ENCODE results near the gene SYTL2. TPM values are rescaled to one million over a fixed set of nuclear protein-coding genes. Genes with fewer than 3 reads are reported as not detected.
"Not testable (repeated sequence)": the region's sequence is repeated elsewhere in the genome, so short reads cannot be mapped to it uniquely, and the experiment has no call there.

SYTL2 gene
- total RNA-seq, 2 experiments from 2014 or later = 8.1 to 9.3 TPM

- POLR2A ChIA-PET, CTCF ChIA-PET: not testable (repeated sequence)
Observed at GRCh38 chr11:85670949-85671663, 139.8 kb downstream of the SYTL2 start.

GRCh38 chr11:85668157-85668556 lies 142.8 kb downstream of the SYTL2 start:
- POLR2A ChIA-PET = no interaction called here
- CTCF ChIA-PET = interaction anchor here (0.9 to 1.6 kb wide), 3 partner anchors 12 to 751 kb away, joined by 3 to 4 read pairs (median 3); no protein-coding TSS in a partner anchor

GRCh38 chr11:85666687-85667086 lies 144.3 kb downstream of the SYTL2 start:
- ChIA-PET CTCF (no interaction called here), POLR2A (no interaction called here)

DNA sequence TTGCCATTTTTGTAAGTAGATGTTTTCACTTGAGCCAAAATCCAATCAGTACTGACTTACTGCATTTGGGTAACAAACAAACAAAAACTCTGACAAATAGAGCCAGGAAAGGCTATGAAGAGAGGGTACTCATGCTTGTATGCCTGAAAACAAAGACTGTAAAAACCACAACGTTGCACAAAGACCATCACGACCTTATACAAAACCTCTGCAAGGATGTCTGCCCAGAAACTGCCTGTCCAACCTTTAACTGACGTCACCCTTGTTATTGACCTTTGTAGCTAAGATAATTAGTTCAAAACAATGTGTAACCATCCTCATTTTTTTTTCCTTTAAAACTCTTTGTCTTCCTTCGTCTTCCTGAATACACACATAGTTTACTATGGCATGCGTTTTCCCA lies 145.2 kb downstream of the SYTL2 start:
- POLR2A ChIA-PET = no interaction called here
- CTCF ChIA-PET = no interaction called here

DNA sequence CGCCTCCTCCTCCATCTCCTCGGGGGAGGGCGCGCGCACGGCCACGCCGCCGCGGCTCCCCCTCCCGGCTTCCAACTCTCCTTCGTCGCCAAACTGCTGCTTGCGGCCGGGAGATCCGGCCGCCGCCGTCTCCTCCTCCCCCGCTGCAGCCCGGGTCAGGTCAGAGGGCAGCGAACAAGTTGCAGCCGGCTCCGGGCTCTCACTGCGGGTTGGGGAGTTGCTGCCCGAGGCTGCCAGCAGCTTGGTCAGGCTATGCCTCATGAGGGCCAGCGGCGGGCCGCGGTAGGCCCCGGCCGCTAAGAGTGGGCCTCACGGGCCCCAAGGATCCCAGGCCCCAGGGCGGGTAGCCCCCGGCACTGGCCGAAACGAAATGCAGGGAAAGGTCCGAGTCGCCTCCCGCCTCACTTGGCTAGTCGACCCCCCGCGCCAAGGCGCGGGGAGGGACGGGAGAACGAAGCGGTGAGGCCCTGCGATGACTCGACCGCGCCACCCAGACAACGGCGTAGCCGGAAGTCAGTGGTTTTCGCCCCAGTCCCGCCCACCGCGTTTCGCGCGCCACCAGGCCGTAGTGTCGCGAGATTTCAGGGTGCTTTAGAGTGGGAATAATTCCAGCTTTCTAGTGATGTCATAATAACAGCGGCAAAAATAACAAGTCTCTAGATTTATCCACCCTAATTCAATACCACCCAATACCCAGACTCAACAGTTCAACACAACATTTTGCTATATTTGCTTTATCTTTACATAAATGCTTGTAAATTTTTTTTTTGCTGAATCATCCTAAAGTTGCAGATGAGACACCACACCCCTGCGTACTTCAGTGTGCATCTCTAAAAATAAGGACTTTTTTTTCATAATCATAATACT lies 146.1 kb downstream of the SYTL2 start, which contains the start of gene CREBZF:
Gene CREBZF (minus strand): TSS at position 515 of the 867 bp plus-strand sequence. CDS start 254 bp downstream, at position 261.
- CTCF ChIA-PET = interaction anchor here (1.8 kb wide), 1 partner anchor 16 kb away, joined by 8 read pairs; no protein-coding TSS in a partner anchor
- POLR2A ChIA-PET = interaction anchor here (0.6 to 2.1 kb wide), 7 partner anchors 13 to 144 kb away, joined by 3 to 13 read pairs (median 3); partner anchors contain the start of genes TMEM126A and TMEM126B

DNA sequence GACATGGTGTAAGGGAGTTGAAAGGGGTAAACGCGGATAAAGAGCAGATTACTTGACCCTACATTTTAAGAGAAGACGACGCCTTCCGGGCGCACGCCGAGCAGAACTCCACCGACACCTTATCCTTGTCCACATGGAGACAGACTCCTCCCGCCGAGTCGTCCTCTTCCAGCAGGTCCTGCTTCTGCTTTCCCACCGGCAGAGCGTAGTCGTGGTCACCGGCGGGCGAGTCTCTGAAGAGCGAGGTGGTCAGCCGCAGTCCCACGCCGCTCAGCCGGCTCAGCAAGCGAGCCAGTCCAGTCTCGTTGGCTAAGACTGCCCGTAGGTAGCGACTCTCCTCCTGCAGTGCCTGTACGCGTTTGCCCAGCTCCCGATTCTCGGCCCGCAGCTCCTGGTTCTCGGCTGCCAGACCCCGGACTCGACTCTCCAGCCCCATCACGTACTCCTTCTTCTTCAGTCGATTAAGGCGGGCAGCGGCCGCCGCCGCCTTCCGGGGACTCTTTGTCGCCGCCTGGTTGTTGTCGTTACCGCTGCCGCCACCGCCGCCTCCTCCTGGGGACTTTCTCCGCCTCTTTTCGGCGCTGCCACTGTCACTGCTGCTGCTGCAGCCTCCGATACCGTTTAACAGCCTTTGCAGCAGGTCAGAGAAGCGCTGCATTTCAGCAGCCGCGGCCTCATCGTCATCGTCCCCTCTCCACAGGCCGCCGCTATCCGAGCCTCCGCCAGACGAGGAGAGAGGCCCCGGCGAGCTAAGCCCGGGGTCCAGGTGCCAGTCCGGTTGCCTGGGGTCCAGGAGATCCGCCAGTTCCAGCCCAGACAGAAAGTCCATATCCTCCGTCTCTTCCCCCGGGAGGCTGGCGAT lies 147.0 kb downstream of the SYTL2 start:
- POLR2A ChIA-PET = interaction anchor here (0.9 to 2.1 kb wide), 4 partner anchors 15 to 145 kb away, joined by 3 to 13 read pairs (median 4); partner anchors contain the start of genes TMEM126A and TMEM126B
- CTCF ChIA-PET = interaction anchor here (0.8 to 1.8 kb wide), 3 partner anchors 10 to 28 kb away, joined by 3 to 8 read pairs (median 4); no protein-coding TSS in a partner anchor

DNA sequence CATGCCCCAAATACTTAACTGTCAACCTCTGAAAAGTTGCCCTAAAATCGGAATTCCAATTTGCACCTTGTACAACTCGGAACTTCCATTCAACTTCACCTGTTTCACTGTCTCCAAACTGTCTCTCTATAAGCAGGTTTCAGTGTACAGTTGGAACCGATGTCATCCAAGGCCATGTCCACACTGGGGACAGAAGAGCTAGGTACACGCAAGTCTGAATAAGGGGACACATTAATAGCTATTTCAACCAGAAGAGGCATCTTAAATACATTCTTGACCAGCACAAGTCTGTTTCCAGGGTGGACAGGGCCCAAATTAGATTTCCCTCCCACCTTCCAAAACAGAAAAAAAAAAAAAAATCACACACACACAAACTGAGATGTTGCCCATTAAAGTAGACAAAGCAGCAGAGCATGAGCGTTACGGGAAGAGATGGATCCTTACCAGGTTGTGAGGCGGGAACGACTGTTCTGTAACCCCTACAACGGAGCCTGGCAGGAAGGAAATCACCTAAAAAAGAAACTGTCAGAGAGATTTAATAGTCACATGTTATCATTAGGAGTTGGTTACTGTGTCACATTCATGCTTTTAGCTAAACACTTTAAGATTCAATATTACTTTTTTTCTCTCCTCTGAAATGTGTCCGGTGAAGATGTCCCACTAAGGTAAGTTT lies 147.7 kb downstream of the SYTL2 start:
- ChIA-PET POLR2A (interaction anchor here (0.7 to 2.1 kb wide), 4 partner anchors 14 to 154 kb away, joined by 3 to 13 read pairs (median 3); partner anchors contain the start of gene TMEM126A), CTCF (interaction anchor here (0.8 to 1.8 kb wide), 4 partner anchors 10 to 191 kb away, joined by 3 to 8 read pairs (median 4); partner anchors contain the start of gene CCDC83)

DNA sequence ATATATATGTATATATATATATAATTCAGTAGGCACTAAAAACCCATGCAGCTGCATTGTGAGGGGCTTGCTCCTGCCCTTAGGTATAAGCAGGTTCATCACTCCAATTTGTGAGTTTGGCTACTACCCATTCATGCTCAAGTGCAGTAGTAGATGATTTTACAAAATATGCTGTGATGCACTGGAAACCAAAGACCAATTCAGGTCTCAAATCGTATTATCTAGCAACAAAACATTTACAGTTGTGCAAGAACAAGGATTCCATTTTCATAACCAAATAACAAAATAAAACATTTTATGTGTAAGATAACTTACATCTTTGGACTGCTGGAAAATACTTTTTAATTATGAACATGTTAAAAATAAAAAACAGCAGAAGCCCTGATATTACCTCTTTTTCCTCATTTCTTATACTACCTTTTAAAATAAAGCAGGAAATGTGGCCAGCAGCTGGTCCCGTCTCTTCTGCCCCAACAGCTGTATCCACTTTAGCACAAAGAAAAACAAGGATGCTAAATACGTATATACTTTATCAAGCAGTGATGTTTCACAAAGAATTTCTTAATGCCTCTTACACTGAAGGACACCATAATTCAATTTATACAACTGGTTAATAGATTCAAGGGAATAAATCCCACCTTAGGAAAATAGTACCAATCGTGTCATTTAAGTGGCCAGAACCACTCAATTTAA lies 148.8 kb downstream of the SYTL2 start:
- ChIA-PET CTCF (interaction anchor here (1.3 to 1.8 kb wide), 2 partner anchors 26 to 192 kb away, joined by 3 to 4 read pairs; partner anchors contain the start of gene CCDC83), POLR2A (no interaction called here)

- ChIA-PET CTCF (no interaction called here), POLR2A (no interaction called here)
Observed at GRCh38 chr11:85658180-85658579, 152.8 kb downstream of the SYTL2 start.

GRCh38 chr11:85656777-85657176 lies 154.2 kb downstream of the SYTL2 start:
- CTCF ChIA-PET = no interaction called here

DNA sequence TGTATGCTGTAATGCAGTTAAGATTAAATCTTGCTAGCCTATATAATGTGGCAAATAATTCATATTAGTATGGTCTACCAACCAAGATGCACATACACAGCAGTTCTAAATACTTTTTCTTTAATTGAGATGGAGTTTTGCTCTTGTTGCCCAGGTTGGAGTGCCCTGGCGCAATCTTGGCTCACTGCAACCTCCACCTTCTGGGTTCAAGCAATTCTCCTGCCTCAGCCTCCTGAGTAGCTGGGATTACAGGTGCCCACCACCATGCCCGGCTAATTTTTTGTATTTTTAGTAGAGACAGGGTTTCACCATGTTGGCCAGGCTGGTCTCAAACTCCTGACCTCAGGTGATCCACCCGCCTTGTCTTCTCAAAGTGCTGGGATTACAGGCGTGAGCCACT lies 156.6 kb downstream of the SYTL2 start:
- POLR2A ChIA-PET = not testable (repeated sequence)
- CTCF ChIA-PET = interaction anchor here (1.1 kb wide), 1 partner anchor 9 kb away, joined by 3 read pairs; no protein-coding TSS in a partner anchor

More at GRCh38 chr11:85656777-85657176, 154.2 kb downstream of the SYTL2 start:
- POLR2A ChIA-PET = no interaction called here

DNA sequence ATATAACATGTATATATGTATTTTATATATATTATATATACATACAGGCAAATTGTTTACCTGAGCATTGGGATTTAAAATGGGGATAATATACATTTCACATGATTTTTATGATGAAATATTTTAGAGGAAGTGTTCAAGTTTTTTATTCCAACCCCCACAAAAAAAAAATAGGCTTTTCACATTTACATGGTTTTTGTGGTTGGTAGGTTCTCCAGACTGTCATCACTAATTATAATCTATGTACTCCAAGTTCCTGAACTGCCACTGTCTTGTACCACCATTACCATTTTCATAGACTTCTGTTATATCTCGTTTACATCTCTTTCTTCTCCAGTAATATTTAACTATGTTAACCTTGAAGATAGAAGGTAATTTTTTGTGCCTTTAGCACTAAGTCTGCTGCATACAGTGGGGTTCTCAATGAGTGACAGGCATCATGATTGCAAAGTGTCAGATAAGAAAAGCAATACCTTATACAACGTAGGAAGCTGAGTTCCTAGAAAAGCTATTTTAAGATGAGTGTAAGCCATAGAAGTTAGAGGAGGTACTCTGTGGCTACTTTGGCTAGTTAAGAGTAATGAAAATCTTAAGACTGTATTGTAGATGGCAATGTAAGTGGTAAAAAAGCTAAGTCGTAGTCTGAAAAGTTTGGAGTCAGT lies 158.0 kb downstream of the SYTL2 start:
- POLR2A ChIA-PET = interaction anchor here (0.5 kb wide), 1 partner anchor 106 kb away, joined by 4 read pairs; no protein-coding TSS in a partner anchor
- CTCF ChIA-PET = interaction anchor here (1.1 kb wide), 1 partner anchor 11 kb away, joined by 3 read pairs; no protein-coding TSS in a partner anchor

DNA sequence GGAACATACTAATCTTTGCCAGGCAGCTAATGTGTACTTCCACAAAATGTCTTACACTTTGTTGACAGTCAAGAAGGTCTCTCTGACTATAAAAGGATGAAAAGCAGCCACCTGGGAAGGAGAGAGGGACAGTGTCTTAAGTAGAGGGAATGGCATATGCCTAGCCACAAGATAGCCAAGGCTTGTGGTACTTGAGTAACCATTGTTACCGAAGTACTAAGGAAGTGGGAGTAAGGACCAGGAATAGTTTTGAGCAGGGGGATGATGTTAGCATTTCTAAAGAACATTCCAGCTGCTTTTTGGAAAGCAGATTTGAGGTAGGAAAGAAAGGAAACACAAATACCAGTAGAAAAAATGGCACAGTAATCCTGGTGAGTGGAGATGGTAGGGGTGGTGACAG lies 159.8 kb downstream of the SYTL2 start:
- ChIA-PET POLR2A (interaction anchor here (0.6 to 1.0 kb wide), 2 partner anchors 9 to 13 kb away, joined by 3 to 4 read pairs; no protein-coding TSS in a partner anchor), CTCF (interaction anchor here (0.7 kb wide), 1 partner anchor 135 kb away, joined by 4 read pairs; no protein-coding TSS in a partner anchor)

DNA sequence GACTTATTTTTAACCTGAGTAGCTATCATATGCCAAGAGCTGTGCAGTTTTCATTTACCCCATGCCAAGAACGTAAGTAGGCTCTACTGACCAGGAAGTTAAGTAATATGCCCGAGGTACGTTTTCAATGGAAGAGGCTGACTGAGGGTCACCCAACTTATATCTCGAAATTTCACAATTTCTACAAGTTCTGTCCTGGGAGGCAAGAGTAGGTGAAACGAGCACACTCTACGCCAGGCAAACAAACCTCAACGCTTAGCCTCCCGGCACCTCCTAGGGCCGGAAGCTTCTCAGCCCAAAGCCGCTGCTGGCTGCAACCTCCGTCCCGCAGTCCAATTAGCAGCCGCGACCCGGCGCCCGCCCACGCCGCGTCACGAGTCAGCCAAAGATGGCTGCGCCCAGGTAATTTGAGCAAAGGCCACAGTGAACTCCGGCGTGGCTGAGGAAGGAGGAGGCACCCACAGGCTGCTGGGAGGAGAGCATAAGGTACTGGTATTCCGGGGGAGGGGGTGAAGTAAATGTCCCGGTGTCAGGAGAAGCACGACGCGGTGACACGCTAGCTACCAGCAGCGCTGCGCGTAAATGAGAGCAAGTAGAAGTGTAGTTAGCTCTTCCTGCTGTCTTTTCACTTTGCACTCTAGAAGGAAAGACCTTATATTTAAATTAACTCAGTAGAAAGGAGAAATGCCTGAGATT lies 163.2 kb downstream of the SYTL2 start, which contains the start of gene TMEM126A:
Gene TMEM126A (plus strand): TSS at position 364 of the 696 bp plus-strand sequence. CDS start 2,289 bp downstream, outside the sequence.
- POLR2A ChIA-PET = interaction anchor here (0.7 to 2.1 kb wide), 3 partner anchors 12 to 20 kb away, joined by 5 to 13 read pairs (median 11); partner anchors contain the start of genes CREBZF, DLG2 and TMEM126B
- CTCF ChIA-PET = interaction anchor here (0.7 to 1.1 kb wide), 2 partner anchors 19 to 28 kb away, joined by 3 read pairs; partner anchors contain the start of gene TMEM126B

DNA sequence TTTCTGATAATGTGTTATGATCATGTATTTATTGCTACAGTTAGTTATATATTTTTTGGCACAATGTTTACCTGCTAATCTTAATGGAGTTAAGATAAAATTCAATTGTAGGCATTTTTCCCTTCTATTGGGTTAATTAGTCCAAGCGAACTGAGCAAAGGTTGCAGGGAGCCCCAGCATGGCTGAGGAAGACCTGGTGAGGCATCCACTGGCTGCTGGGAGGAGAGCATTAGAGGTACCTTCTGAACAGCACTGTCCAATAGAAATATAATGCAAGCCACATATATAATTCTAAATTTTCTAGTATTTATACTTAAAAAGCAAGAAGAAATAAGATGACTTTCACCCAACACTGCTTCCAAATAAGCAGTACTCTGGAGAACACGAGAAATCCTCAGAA lies 163.9 kb downstream of the SYTL2 start:
- CTCF ChIA-PET = interaction anchor here (0.7 kb wide), 1 partner anchor 27 kb away, joined by 3 read pairs; no protein-coding TSS in a partner anchor
- POLR2A ChIA-PET = interaction anchor here (0.7 to 2.1 kb wide), 3 partner anchors 11 to 19 kb away, joined by 5 to 13 read pairs (median 11); partner anchors contain the start of genes CREBZF, DLG2 and TMEM126B

Measured in activated CD8-positive, alpha-beta memory T cell treated with anti-CD3 and anti-CD28 coated beads for 36 hours (primary cell).